ENCODE measurements around the gene CATSPERD.

CATSPERD gene

GRCh38 chr19:5806133-5806489, 85.7 kb downstream of the CATSPERD start:
- DNase-seq (ENCODE audit: low spot score): no peak

- no peak for DNase-seq (ENCODE audit: low spot score)
Measured at GRCh38 chr19:5806905-5807304, 86.5 kb downstream of the CATSPERD start.

- no peak for DNase-seq (ENCODE audit: low spot score)
Measured at GRCh38 chr19:5808120-5808816, 87.8 kb downstream of the CATSPERD start.

- DNase-seq (ENCODE audit: low spot score): no peak
Measured at GRCh38 chr19:5809053-5809452, 88.6 kb downstream of the CATSPERD start.

- DNase-seq (ENCODE audit: low spot score): no peak
Measured at GRCh38 chr19:5809469-5809868, 89.0 kb downstream of the CATSPERD start.

DNA sequence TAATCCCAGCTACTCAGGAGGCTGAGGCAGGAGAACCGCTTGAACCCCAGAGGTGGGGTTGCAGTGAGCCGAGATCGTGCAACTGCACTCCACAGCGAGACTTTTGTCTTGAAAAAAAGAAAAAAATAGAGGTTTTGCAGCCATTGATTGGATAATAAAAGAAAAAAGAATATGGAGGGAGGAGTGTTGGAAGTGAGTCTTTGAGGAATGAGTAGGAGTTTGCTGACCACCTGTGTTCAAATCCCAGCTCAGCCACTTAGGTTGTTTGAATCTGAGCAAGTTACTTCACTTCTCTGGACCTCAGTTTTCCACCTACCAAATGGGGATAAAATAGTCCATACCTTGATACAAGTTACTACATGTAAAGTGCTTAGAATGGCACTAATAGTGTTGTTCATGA, 90.7 kb downstream of the CATSPERD start:
- DNase-seq (ENCODE audit: low spot score): no peak

- no peak for DNase-seq (ENCODE audit: low spot score)
Measured at GRCh38 chr19:5814123-5814851, 93.8 kb downstream of the CATSPERD start.

- DNase-seq (ENCODE audit: low spot score): no peak
Measured at GRCh38 chr19:5814852-5815246, 94.4 kb downstream of the CATSPERD start.

DNA sequence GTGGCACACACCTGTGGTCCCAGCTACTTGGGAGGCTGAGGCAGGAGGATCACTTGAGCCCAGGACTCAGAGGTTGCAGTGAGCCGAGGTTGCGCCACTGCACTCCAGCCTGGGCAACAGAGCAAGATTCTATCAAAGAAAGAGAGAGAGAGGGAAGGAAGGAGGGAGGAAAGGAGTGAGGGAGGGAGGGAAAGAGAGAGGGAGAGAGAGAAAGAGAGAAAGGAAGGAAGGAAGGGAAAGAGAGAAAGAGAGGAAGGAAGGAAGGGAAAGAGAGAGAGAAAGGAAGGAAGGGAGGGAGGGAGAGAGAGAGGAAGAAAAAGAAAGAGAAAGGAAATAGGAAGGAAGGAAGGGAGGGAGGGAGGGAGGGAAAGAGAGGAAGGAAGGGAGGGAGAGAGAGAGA, 96.8 kb downstream of the CATSPERD start:
- DNase-seq (ENCODE audit: low spot score): no peak

GRCh38 chr19:5818594-5818993, 98.2 kb downstream of the CATSPERD start:
- no peak for DNase-seq (ENCODE audit: low spot score)

GRCh38 chr19:5820785-5821184, 100.3 kb downstream of the CATSPERD start:
- no peak for DNase-seq (ENCODE audit: low spot score)

- no peak for DNase-seq (ENCODE audit: low spot score)
Measured at GRCh38 chr19:5821521-5822180, 101.2 kb downstream of the CATSPERD start.

DNA sequence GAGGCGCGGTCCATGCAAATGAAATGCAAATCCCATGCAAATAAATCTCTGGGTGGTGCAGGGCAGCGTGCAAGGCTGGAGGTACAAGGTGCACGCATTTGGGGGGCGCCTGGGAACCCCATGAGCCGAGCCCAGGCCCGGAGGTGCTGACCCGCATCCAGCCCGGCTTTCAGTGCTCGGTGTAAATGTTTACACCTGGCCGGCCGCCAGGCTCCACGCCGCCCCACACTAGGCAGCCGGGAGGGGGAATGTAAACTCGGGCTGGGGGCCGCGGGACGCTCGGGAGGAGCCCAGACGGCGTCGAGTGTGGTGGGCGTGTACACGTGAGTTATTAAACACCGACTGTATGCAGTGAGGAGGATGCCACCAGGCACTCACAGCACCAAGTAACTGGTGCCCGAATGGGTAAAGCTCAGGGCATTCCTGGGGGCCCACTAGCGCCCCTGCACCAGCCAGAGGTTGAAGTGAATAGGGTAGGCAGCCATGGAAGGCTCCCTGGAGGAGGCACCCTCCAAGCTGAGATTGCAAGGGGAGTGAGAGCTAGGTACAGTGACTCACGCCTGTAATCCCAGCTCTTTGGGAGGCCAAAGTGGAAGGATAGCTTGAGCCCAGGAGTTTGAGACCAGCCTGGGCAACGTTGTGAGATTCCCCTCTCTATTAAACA, 101.9 kb downstream of the CATSPERD start:
- no peak for DNase-seq (ENCODE audit: low spot score)

GRCh38 chr19:5823579-5824281, 103.3 kb downstream of the CATSPERD start:
- DNase-seq (ENCODE audit: low spot score): no peak

GRCh38 chr19:5824751-5825150, 104.3 kb downstream of the CATSPERD start:
- no peak for DNase-seq (ENCODE audit: low spot score)

DNA sequence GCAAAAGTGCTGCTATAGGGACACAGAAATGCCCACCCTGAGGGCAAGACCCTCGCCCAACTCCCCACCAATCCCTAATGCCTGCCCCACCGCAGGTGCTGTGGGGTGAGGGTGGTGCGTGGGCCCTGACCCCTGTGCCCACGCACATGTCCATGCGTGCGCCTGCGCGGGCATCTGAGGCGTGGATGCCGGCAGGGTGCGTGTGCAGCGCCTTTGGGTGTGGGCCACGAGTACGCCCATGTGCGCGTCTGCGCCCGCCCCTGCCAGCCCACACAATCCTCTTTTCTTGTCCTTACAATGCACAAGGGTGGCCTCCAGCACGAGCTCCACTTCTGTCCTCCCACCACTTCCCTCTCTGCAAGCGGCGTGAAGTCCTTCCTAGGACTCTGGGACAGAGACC, 104.7 kb downstream of the CATSPERD start:
- peak; percentile 27 for DNase-seq (ENCODE audit: low spot score)

DNA sequence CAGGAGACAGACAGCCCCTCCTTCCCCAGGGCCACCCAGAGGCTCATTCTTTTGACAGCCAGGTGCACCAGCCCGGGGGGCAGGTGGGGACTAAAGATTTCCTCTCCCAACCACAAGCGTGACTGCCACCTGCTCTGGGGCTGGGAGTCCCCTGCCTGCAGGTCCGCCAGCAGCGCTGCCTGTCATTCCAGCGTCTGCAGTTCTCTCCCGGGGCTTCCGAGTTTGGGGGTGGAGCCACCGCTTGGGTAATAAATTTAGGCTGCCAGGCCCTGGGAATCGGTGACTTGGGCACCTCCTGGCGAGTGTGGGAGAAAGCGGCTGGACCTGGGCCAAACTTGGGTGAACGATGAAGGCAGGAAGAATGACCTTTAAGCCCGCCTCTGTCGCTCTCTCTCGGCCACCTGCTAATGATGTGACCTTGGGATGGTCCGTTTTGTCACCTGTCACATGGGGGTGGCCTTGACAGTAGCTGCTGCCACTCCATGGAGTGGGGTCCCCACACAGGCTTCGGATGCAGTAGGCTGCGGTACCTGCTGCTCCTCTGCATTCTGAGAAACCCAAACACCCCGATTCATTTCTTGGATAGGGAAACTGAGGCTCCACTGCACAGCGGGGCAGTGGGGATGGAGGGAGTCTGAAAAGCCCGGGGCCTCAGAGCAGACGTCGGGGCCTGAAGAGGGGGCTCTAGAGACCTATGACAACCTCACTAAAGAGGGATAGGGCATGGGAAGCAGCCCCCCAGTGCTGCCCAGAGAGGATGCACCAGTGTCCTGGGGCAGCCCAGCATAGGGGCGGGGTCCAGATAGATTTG, 106.3 kb downstream of the CATSPERD start:
- DNase-seq (ENCODE audit: low spot score): no peak

- no peak for DNase-seq (ENCODE audit: low spot score)
Measured at GRCh38 chr19:5827342-5827890, 107.0 kb downstream of the CATSPERD start.

GRCh38 chr19:5827891-5828660, 107.6 kb downstream of the CATSPERD start:
- DNase-seq (ENCODE audit: low spot score): peak; percentile 66
